ENCODE measurements around the gene MRPL3. TPM values are rescaled to one million over a fixed set of nuclear protein-coding genes. Genes with fewer than 3 reads are reported as not detected.

The MRPL3 gene
- total RNA-seq, 1 experiment from 2014 or later = 142 TPM

GRCh38 chr3:131484496-131485111 lies 18.2 kb downstream of the MRPL3 start:
- ChIA-PET POLR2A (no interaction called here), RAD21 (ENCODE audit: low non-redundant PET in 1 of 2, low total read pairs in 2 of 2, uncharacterized antibody in 2 of 2, unreplicated experiment in 2 of 2) (no interaction called here), CTCF (no interaction called here)
- Histone ChIP-seq H3K4me3 (replicated peaks in 1 of 2; ENCODE audit: low read depth in 1 of 2, low read length in 2 of 2) (no peak overlapping the region), H3K9me2 (ENCODE audit: insufficient read depth) (no peaks in the 10 kb centered on the region), H4K20me1 (ENCODE audit: insufficient read depth) (no peaks in the 10 kb centered on the region), H3K9me3 (ENCODE audit: control insufficient read depth in 1 of 2, insufficient read depth in 1 of 2, low read depth in 1 of 2, low read length in 2 of 2) (no peaks in the 10 kb centered on the region), H3K9ac (ENCODE audit: low read length) (no peak overlapping the region), H3K36me3 (ENCODE audit: control insufficient read depth in 1 of 2, insufficient read depth in 2 of 2, low read length in 2 of 2) (peaks cover 15 to 26% of the 10 kb centered on the region in 2 experiments), H3K27ac (ENCODE audit: low read depth, low read length) (no peak overlapping the region), H2AFZ (ENCODE audit: low read depth, low read length, poor library complexity, severe bottlenecking) (no peak overlapping the region), H3K4me1 (ENCODE audit: control insufficient read depth in 1 of 2, insufficient read depth in 2 of 2, low read length in 2 of 2) (no peaks in the 10 kb centered on the region), H3K4me2 (ENCODE audit: low read length) (no peak overlapping the region), H3K27me3 (ENCODE audit: insufficient read depth, low read length) (no peaks in the 10 kb centered on the region), H3K79me2 (ENCODE audit: insufficient read depth, low read length) (peaks cover 82% of the 10 kb centered on the region)
- ATAC-seq (no peak), DNase-seq (ENCODE audit: low read depth, low spot score) (no peak)
- no TSS peak for BruUV-seq (replicated peaks)
- TF ChIP-seq ELF1 (IDR thresholded peaks at IDR 0.05; ENCODE audit: borderline replicate concordance, low read depth) (no peak), ZNF274 (IDR thresholded peaks at IDR 0.05; ENCODE audit: low read depth, low read length) (no peak), POLR2A (IDR thresholded peaks at IDR 0.05; ENCODE audit: borderline replicate concordance, extremely low read depth, insufficient read depth, insufficient read length) (no peak), RAD21 (IDR thresholded peaks at IDR 0.05; ENCODE audit: low read depth) (no peak), JUND (IDR thresholded peaks at IDR 0.05) (no peak), YY1 (IDR thresholded peaks at IDR 0.05; ENCODE audit: extremely low read depth, insufficient replicate concordance, low read depth, low read length) (no peak), POLR2AphosphoS5 (IDR thresholded peaks at IDR 0.05; ENCODE audit: low read depth, low read length) (no peak), SRF (IDR thresholded peaks at IDR 0.05; ENCODE audit: low read depth) (no peak), FOSL1 (IDR thresholded peaks at IDR 0.05; ENCODE audit: low read depth) (no peak), REST (IDR thresholded peaks at IDR 0.05; ENCODE audit: low read depth) (no peak), ZFX (IDR thresholded peaks at IDR 0.05) (no peak), CBX3 (IDR thresholded peaks at IDR 0.05; ENCODE audit: low read depth) (no peak), TCF7L2 (IDR thresholded peaks at IDR 0.05; ENCODE audit: borderline replicate concordance, extremely low read depth, insufficient read depth, insufficient read length) (no peak), CEBPB (IDR thresholded peaks at IDR 0.05; ENCODE audit: low read depth) (no peak)
- TF ChIP-seq, protein P1, sequence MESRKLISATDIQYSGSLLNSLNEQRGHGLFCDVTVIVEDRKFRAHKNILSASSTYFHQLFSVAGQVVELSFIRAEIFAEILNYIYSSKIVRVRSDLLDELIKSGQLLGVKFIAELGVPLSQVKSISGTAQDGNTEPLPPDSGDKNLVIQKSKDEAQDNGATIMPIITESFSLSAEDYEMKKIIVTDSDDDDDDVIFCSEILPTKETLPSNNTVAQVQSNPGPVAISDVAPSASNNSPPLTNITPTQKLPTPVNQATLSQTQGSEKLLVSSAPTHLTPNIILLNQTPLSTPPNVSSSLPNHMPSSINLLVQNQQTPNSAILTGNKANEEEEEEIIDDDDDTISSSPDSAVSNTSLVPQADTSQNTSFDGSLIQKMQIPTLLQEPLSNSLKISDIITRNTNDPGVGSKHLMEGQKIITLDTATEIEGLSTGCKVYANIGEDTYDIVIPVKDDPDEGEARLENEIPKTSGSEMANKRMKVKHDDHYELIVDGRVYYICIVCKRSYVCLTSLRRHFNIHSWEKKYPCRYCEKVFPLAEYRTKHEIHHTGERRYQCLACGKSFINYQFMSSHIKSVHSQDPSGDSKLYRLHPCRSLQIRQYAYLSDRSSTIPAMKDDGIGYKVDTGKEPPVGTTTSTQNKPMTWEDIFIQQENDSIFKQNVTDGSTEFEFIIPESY (IDR thresholded peaks at IDR 0.05; ENCODE audit: extremely low read depth, insufficient replicate concordance, low read length) = no peak
- TF ChIP-seq, protein P2, sequence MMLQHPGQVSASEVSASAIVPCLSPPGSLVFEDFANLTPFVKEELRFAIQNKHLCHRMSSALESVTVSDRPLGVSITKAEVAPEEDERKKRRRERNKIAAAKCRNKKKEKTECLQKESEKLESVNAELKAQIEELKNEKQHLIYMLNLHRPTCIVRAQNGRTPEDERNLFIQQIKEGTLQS (IDR thresholded peaks at IDR 0.05) = no peak
- intact Hi-C loops (cut with micrococcal nuclease) = no loop called here

Measured in HCT116 (cell line).